Stimulated activated CD8-positive, alpha-beta memory T cell treated with anti-CD3 and anti-CD28 coated beads, Interleukin-4, amount 100 ng/mL, for 4 hours (primary cell): ENCODE results near the gene AOC2.

Experiments
- DNase-seq, 2 donors: peaks; one replicate each; pipeline ENCODE4 v3.0.0-alpha.2; 2020; ENCODE audit warnings: low read depth in 2 of 2, low spot score in 1 of 2

The AOC2 gene, protein sequence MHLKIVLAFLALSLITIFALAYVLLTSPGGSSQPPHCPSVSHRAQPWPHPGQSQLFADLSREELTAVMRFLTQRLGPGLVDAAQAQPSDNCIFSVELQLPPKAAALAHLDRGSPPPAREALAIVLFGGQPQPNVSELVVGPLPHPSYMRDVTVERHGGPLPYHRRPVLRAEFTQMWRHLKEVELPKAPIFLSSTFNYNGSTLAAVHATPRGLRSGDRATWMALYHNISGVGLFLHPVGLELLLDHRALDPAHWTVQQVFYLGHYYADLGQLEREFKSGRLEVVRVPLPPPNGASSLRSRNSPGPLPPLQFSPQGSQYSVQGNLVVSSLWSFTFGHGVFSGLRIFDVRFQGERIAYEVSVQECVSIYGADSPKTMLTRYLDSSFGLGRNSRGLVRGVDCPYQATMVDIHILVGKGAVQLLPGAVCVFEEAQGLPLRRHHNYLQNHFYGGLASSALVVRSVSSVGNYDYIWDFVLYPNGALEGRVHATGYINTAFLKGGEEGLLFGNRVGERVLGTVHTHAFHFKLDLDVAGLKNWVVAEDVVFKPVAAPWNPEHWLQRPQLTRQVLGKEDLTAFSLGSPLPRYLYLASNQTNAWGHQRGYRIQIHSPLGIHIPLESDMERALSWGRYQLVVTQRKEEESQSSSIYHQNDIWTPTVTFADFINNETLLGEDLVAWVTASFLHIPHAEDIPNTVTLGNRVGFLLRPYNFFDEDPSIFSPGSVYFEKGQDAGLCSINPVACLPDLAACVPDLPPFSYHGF

DNA sequence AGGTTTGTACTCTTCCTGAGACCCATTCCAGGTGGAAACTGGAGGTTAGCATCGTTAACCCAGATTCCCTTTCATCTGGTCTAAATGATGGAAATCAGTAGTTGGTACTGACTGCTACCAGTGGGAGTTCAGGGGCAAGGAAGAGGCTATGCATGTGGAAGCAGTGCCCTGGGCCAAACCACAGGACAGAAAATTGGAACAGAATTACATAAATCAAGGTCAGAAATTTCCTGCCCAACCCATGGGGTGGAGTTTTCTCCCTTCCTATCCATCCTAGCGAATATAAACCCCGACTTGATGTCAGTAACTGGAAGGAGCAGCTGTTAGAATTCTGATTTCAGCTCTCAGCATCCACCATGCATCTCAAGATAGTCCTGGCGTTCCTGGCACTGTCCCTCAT is at the start of gene AOC2:
TSS of gene AOC2 (plus strand) at position 310 of the 400 bp plus-strand sequence. CDS start at position 357, 47 bp downstream.
- no peak for DNase-seq

DNA sequence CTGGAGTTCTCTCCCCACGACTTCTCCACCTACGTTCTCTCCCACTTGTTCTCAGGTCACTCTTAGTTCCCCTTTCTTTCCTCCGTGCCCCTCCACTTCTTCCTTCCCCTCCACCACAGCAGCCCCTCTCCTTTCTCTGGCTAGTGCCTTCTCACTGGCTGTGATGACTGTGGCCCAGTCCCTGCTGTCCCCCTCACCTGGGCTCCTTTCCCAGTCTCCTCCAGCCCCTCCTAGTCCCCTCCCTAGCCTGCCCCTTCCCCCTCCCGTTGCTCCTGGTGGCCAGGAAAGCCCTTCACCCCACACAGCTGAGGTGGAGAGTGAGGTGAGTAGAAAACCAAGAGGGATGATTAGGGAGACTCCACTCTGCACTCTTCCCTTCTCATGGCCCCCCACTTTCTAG is 49.3 kb upstream of the AOC2 start:
- DNase-seq: no peak

DNA sequence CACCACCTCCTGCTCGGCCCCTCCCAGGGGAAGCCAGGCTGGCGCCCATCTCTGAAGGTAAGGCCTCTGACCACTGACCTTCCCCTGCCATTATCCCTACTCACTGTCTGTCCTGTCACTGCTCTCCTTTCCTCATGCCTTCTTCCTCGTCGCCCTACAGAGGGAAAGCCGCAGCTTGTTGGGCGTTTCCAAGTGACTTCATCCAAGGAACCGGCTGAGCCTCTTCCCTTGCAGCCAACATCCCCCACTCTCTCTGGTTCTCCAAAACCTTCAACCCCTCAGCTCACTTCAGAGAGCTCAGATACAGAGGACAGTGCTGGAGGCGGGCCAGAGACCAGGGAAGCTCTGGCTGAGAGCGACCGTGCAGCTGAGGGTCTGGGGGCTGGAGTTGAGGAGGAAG is 48.9 kb upstream of the AOC2 start:
- no peak for DNase-seq

DNA sequence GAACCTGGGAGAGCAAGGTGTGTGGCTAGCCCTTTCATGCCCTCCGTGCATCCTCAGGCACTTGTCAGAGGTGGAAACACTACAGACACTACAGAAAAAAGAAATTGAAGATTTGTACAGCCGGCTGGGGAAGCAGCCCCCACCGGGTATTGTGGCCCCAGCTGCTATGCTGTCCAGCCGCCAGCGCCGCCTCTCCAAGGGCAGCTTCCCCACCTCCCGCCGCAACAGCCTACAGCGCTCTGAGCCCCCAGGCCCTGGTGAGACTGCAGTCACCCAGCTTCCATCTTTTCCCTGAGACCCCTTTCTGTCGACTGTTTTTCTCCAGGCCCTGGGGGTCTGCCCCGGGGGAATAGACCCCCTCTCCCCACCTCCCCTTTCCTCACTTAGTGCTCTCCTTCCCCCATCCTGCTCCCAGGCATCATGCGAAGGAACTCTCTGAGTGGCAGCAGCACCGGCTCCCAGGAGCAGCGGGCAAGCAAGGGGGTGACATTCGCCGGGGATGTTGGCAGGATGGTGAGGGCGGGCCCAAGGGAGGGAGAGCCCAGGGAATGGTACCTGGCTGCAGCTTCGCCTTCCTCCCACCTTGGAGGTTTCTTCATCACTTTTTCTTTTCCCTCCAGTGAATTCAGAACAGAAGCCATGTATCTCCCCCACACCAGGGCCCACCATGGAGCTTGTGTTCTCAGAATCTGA is 48.2 kb upstream of the AOC2 start:
- DNase-seq: no peak

DNA sequence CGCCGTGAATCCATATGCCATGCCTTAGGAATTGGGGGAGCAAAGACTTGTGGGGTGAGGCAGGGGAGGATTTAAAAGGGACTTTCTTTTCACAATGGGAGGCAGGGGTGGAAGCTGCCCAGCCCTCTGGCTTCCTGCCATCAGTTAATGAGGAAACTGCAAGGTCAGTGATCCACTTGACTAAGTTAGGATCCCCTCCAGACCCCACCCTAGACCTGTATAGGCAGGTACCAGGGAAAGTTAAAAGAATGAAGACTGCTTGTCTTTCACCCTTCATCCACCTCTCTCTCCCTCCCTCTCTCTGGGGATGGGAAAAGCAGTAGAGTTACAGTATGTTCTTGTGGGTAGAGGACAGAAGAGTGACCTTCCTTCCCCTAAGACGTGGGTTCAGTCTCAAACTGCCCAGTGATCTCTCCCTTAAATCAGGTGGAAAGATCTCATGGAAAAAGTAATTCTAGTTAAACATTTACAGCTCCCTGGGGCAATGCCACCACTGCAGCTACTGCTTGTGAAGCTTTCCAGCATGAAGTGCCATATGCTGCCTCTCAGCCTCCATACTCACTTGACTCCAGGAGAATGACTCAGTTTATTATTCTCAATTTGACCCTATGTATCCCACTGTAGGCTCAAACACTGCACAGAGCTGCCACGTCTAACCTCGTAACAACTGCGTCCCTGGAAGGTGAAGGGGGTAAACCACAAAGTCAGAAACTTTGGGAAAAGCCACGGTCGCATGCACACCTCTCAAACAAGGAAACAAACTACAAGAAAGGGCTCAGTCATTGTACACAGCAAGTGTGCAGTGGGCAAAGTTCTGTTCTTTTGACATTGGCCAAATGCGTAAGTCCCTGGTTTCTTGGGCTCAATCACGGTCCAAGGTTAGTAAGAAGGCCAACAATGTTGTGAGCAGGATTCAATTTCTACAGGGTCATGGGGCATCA is 47.0 kb upstream of the AOC2 start:
- no peak for DNase-seq

DNA sequence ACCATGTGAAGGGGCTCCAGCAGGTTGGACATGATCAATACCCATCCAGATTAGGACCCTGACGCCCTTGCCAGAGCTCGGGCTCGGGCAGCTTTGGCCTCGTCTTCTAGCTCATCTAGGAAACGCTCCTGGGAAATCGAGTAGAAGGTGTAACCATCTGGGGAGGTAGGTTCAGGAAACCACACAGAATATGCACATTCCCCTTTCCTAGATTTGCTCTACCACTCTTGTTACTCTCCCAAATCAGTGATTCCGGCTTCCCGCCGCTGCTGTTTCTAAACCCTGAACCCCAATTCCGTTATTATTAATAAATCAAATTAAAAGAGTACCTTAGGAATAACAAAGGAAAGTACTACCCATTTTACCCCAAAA is 46.4 kb upstream of the AOC2 start:
- DNase-seq: no peak

DNA sequence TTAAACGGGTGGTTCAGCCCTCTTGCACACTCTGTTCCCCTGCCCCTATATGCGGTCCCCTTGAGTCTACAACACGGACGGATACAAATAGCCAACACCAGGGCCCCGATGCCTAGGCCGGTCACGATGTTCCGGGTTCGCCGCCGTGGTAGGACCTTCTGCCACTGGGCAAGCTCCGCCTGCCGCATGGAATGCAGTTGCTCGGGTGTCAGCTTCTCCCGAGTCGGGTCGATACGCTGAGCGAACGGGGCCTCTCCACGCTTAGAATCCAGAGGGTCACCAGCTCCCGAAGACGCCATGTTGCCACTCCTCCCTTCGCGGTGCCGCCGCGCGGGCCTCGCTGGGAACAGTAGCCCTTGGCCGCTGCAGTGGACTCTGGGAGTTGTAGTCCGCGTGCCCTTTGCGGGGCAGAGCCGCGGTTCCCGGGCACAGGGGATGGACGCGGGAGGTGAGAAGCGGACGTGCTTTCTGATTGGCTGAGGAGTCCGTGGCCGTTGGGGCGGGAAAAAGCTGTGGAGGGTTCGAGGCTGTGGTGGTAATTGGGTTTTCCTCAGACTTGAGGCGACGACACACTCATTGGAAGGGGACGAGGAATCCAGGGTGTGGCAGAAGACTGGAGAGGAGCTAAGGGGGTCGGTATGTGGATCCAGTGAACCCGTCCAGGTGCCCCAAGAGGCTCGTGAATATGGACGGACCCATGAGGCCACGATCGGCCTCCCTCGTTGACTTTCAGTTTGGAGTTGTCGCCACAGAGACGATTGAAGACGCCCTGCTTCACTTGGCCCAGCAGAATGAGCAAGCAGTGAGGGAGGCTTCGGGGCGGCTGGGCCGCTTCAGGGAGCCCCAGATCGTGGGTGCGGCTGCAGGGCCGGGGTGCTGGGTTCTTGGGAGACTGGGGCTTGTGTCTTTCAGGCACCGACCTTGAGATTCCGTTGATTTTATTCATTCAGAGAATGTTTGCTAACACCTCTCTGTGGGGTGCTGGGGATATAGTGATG is 45.7 kb upstream of the AOC2 start, which contains the start of the genes CNTD1 and COA3:
TSS of gene CNTD1 (plus strand) at position 479 of the 998 bp plus-strand sequence. CDS start at position 686, 207 bp downstream.
TSS of gene COA3 (minus strand) at position 322 of the 998 bp plus-strand sequence. CDS start at position 299, 23 bp downstream.
- peak; percentile 43 for DNase-seq

DNA sequence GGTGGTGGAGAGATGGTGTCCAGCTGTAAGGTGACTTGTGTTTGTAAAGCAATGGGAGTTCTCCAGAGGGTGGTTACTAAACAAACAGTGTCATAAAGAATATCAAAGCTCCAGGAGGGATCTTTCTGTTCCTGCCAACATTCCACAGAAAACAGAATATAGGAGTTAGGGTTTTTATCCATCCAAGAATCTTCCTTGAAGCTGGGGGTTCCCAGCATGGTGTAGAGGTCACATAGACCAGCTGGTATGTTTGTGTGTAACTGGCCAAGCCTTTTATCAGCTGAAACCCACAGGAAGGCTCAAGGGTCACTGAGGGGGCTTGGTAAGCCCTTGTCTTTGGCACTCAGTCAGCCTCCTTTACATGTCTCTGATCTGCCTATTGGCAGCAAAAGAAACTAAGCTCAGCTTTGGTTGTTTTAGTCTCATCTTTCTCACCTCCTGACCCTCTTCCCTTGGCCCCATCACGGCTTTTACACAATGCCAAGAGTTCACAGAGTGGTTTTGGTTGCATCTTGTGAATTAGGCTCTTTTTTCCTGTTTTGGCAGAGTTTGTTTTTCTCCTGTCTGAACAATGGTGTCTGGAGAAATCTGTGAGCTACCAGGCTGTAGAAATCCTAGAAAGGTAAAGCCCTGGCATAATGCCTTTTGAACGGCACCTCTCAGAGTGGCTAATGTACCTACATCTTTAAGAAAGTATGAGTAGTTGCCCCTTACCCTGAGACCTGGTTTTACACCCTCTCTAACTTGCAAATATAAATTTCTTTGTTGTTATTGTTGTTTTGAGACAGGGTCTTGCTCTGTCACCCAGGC is 41.1 kb upstream of the AOC2 start:
- no peak for DNase-seq

DNA sequence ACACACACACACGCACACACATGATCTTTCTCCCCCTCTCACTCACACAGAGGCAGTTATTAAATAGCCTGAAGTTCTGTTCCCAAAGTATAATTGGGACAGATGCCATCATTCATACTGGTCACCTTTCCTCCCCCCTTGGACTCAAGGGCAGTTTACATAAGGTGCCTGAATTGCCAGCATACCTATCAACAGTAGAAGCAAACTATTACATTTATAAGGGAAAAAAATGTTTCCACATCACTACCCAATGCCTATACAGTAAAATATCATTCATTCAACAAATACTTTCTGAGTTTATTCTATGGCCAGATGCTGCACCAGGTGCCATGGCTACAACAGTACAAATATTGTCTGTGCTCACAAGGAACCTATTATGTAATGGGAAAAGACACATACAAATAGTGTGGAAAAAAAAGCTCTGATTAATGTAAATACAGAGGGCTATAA is 39.4 kb upstream of the AOC2 start:
- no peak for DNase-seq

DNA sequence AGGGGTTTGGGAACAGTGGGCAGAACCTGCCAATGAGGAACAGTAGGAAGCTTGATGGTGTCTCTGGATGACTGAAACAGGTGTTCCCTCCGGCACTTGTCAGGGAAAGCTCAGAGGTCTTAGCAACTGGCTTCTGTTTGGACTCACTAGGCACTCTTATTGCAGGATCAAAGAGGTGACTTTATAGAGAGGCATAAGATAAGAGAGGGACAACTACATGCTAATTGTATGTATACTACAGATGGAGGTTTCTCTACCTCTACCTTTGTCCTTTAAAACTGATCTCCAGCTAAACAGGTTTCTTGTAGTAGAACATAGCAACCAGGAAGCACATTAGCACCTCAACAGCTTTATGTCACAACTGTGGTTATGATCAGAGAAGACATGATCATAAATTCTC is 38.1 kb upstream of the AOC2 start:
- no peak for DNase-seq

DNA sequence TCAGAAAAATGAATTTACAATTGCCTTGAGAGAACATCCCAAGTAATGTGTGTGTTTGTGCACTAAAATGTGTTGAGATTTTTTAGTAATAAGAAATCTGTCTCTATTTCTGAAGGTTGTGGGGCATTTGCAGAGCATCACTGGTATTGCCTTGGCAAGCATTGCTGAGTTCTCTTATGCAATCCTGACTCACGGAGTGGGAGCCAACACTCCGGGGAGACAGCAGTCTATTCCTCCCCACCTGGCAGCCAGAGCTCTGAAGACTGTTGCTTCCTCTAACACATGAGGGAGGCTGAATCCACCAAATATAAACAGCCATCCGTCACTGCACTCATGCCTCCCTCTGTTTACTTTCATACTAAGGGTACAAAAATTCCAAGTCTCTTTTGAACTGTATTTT is 35.1 kb upstream of the AOC2 start:
- DNase-seq: no peak

DNA sequence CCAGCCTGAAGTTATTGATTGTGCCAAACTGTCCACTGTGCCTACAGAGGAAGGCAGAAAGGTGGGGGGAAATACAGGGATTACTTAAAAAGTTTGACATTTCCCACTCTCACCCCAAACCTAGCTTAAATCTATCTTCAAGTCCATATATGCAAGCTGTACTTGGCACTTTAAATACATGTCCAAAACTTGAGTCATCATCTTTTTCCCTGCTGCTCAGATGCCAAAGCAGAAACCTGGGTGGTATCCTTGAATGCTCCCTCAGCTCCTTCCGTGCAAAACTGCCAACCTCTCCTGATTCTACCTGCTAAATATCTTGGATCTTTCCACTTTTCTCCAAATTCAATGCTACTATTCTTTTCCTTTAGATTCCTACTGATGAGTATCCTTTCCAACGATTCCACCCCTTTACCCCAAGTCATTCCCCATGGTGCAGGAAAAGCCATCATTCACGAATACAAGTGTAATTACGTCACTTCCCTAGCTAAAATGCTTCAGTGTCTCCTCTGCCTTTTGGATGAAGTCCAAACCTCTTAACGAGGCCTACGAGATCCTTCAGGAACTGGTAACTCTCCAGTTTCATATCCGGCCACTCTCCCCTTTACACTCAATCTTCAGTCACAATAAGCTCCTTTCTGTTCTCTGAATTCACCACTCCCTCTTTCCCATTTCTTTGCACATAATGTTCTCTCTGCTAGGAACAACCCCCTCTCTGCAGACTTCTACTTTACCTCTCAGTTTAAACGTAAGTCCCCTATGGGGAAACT is 29.6 kb upstream of the AOC2 start:
- DNase-seq: no peak

DNA sequence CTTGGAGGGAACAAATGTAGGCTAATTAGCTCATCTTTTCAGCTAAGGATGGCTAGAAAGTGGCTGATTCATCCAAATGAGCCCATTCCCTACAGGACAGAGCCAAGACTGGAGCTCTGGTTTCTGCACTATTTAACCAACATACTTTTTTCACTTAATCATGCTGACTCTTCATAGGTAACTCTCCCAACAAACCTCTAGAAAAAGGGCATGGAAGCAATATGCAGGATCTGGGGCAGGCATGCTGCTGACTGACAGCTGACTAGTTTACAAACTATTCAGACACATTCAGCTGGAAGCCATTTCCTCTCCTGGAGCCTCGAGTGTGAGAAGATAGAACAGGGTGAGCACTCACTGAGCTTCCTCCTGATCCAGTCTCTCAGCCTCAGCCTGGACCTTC is 26.5 kb upstream of the AOC2 start:
- no peak for DNase-seq

DNA sequence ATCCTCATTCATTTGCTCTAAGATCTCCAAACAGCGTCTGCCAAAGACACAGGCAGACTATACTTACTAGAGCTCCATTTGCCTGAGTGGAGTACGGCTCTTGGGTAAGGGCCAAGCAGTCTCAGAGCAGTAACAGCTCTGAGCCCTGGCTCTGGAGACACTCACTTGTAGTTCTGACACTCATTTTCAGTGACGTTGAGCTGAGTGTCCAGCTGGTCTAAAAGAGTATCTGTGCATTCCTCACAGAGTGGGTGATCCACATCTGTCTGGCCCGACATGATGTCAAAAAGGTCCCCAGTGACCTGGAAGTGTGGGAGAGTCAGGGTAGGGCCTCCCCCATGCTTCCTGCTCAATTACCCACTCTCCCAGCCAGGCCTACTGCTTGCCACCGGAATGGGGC is 26.0 kb upstream of the AOC2 start:
- no peak for DNase-seq

DNA sequence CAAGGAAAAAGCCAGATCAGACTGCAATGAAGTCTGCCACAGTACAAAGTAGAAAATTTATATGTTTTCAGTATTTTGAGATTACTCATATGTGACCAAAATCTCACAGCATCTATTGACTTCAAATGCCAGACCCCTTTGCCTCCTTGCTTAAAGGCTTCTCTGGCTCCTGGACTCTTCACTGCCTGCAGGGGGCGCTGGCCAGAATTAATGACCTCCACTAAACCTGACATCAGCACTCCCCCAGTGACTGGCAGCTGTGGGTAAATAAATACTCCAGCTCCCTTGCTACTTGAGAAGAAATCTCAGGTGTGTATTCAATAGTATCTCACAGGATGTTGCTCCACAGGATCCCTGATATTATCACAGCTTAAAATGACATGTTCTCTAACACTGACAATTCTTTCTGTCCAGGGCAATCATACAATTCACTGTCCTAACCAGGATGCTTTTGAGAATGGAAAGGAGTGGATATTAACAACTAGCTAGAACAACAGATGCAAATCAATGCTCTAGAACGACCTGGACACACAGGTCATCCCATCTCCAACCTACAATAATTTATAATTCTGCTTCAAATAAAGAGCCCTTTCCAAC is 24.3 kb upstream of the AOC2 start:
- peak; percentile 24 to 31 for DNase-seq

DNA sequence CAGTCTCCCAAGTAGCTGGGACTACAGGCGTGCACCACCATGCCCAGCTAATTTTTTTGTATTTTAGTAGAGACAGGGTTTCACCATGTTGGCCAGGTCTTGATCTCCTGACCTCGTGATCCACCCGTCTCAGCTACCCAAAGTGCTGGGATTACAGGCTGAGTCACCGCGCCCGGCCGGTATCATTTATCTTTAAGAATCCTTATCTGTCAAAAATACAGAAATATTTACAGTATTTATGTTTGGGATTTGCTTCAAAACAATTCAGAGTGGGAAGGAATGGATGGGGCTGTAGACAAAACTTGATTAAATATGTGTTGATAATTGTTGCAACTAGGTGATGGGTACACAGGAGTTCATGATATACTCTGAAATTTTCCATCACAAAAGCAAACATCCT is 23.2 kb upstream of the AOC2 start:
- DNase-seq: no peak

DNA sequence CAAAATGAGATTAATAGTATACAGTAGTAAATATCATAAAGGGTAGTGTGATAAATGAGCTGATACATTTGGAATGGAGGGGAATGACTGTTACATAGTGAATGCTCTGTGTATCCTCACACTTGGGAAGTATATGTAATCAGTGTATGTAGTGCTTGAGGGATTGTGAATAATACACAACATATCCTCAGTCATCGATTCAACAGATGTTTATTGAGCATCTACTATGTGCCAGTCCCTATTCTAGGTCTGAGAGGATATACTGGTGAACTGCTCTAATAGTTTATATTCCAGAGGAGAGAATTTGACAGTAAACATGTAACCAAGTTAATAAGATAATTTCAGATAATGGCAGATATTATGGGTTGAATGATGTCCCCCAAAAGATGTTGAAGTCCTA is 16.9 kb upstream of the AOC2 start:
- no peak for DNase-seq
